Testis (tissue), 3 donors: ENCODE measurements around the gene PSD2. TPM values are rescaled to one million over a fixed set of nuclear protein-coding genes. Genes with fewer than 3 reads are reported as not detected.

ENCODE experiments used
- DNase-seq: peaks from one replicate; pipeline ENCODE4 v3.0.0-alpha.2; 2019
- H3K27ac ChIP-seq, 2 donors: fragments of 200-600 bp; sonication (generic); one replicate each; pipeline ENCODE4 v1.5.1; 2019
- H3K27me3 ChIP-seq: fragments of 200-600 bp; sonication (generic); one replicate; pipeline ENCODE4 v1.5.1; 2019
- H3K36me3 ChIP-seq: fragments of 200-600 bp; sonication (generic); one replicate; pipeline ENCODE4 v1.5.1; 2017; ENCODE audit warnings: low read depth; ENCODE audit errors: missing control alignments
- H3K4me1 ChIP-seq: fragments of 200-600 bp; sonication (generic); one replicate; pipeline ENCODE4 v1.5.1; 2019
- H3K4me3 ChIP-seq, 2 donors: fragments of 200-600 bp; sonication (generic); one replicate each; pipeline ENCODE4 v1.5.1; 2017 to 2019
- H3K9me3 ChIP-seq: fragments of 200-600 bp; sonication (generic); one replicate; pipeline ENCODE4 v1.5.1; 2017
- POLR2A ChIP-seq: fragments of 450-650 bp; IDR thresholded peaks from one replicate; pipeline ENCODE4 v1.6.1; 2017; ENCODE audit warnings: antibody characterized with exemption, mild to moderate bottlenecking, moderate library complexity
- WGBS, 2 donors: methylation state at CpG; one replicate each; pipeline ENCODE4 v1.1.5; 2018; 5-methylcytosine and 5-hydroxymethylcytosine counted together
- intact Hi-C: fragments of 100-400 bp; cut with DNase I; formaldehyde crosslinking; loops from one replicate; pipeline ENCODE4 v1.15.1; 2023; ENCODE audit warnings: low total_unique reads
- polyA plus RNA-seq: library from polyadenylated mRNA; stranded (reverse); fragments of 350-450 nt; fragmentation: Illumina TruSeq; extraction: RNeasy Lipid Tissue Mini Kit (QIAGEN cat#74804); gene quantifications from one replicate; pipeline ENCODE4 v1.2.3, GENCODE V29; 2014; ENCODE audit warnings: low read depth, low replicate concordance; ENCODE audit not compliant: insufficient read depth
- total RNA-seq, 2 donors: library from RNA; depleted of rRNA; stranded (reverse); fragments of >200 nt; gene quantifications; one replicate each; pipeline ENCODE4 v1.2.3, GENCODE V29; 2016
- TF ChIP-seq, protein P1 (sequence below), 3 experiments: fragments of 450-650 bp in 2 of 3; fragments of 200-600 bp in 1 of 3; sonication (generic) in 1 of 3; IDR thresholded peaks; one replicate each; pipeline ENCODE4 v1.5.1; 2016 to 2019; ENCODE audit warnings: antibody characterized with exemption in 3 of 3, mild to moderate bottlenecking in 2 of 3, moderate library complexity in 1 of 3

The PSD2 gene
- total and polyA plus RNA-seq, 3 donors from 2014 or later: 1.6 to 2.0 (median 1.9) TPM

DNA sequence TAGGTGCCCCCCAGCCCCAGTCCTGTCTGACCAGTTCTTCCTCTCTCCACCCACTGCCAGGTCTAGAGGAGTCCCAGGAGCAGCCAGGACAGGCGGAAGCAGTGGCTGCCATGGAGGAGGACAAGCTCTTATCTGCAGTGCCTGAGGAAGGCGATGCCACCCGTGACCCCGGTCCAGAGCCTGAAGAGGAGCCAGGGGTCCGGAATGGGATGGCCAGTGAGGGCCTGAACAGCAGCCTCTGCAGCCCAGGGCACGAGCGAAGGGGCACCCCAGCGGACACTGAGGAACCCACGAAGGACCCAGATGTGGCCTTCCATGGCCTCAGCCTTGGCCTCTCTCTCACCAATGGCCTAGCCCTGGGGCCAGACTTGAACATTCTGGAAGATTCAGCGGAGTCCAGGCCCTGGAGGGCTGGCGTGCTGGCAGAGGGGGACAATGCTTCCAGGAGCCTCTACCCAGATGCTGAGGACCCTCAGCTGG is 13.8 kb downstream of the PSD2 start:
- WGBS, 2 donors: 93 to 100% methylated on average over 3 to 11 of the region's 11 CpGs
- H3K27ac ChIP-seq: no peak overlapping the region
- H3K9me3 ChIP-seq: no peaks in the 10 kb centered on the region
- intact Hi-C loops: no loop called here
- no peaks in the 10 kb centered on the region for H3K27me3 ChIP-seq
- H3K4me1 ChIP-seq: no peaks in the 10 kb centered on the region
- no peaks in the 10 kb centered on the region for H3K36me3 ChIP-seq
- DNase-seq: no peak
- TF ChIP-seq POLR2A: no peak
- TF ChIP-seq, protein P1, sequence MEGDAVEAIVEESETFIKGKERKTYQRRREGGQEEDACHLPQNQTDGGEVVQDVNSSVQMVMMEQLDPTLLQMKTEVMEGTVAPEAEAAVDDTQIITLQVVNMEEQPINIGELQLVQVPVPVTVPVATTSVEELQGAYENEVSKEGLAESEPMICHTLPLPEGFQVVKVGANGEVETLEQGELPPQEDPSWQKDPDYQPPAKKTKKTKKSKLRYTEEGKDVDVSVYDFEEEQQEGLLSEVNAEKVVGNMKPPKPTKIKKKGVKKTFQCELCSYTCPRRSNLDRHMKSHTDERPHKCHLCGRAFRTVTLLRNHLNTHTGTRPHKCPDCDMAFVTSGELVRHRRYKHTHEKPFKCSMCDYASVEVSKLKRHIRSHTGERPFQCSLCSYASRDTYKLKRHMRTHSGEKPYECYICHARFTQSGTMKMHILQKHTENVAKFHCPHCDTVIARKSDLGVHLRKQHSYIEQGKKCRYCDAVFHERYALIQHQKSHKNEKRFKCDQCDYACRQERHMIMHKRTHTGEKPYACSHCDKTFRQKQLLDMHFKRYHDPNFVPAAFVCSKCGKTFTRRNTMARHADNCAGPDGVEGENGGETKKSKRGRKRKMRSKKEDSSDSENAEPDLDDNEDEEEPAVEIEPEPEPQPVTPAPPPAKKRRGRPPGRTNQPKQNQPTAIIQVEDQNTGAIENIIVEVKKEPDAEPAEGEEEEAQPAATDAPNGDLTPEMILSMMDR (IDR thresholded peaks at IDR 0.05): no peak
- no peak overlapping the region for H3K4me3 ChIP-seq

DNA sequence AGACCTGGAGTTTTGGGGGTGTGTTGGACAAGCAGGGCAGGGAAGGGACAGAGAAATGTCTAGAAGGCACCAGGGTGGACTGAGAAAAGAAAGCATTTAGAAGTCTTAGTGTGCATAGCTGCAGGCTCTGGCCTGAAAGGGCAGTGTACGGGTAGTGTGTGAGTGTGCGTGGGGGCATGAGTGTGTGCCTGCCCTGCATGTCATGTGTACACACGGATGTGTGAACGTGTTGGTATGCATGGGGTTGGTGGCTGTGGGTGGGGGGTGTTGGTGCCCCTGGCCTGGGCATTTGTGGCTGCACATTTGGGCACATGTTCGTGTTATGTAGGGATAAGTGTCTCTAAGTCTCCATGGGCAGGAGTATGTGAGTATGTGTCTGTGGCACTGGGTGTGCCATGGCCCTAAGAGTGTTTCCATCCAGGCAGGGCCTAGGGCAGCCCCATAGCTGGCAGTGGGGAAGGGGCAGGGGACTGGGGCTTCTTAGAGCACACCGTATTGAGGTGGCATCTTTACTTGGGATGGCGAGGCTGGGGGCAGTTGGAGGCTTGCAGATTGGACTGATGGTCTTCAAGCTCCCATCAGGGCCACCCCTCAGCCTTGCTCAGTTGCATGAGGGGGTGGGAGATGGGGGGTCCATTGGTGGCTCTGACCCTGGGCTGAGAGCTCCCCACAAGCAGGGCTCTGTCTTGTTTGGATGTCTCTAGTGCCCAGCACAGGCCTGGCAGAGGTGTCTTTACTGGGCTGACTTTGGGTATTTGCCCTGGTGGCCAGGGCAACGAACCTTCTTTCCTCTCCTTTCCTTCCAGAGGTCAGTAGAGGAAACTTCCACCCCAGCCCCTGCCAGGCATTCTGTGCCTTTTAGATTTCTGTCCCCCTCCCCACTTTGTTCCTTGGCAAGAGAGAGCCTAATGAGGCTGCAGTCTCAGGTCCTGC is 15.0 kb downstream of the PSD2 start:
- H3K9me3 ChIP-seq: no peaks in the 10 kb centered on the region

DNA sequence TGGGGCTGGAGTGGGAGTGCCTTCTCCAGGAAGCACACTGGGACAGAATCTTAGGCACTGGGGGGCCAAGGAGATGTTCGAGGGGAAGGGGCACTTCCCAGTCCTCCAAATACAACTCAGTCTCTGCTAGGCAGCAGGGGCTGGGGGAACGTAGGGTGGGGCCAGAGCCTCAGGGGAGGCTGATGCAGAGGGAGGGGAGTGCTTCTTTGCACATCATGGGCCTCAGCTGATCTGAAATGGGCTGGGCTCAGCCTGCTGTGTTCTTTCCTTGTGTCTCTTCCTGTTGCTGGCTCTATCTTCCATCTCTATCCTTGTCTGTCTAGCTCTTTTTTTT is 15.6 kb downstream of the PSD2 start:
- H3K9me3 ChIP-seq: no peaks in the 10 kb centered on the region
- no peak for TF ChIP-seq POLR2A
- TF ChIP-seq, protein P1 (IDR thresholded peaks at IDR 0.05): no peak
- H3K36me3 ChIP-seq: no peaks in the 10 kb centered on the region
- H3K4me3 ChIP-seq: no peak overlapping the region
- WGBS, 2 donors: 59 to 64% methylated on average over 2 of the region's 2 CpGs
- H3K27ac ChIP-seq: no peak overlapping the region
- DNase-seq: no peak
- H3K4me1 ChIP-seq: no peaks in the 10 kb centered on the region
- H3K27me3 ChIP-seq: no peaks in the 10 kb centered on the region
- intact Hi-C loops: no loop called here

More for the DNA sequence above, 15.0 kb downstream of the PSD2 start:
- H3K27me3 ChIP-seq: no peaks in the 10 kb centered on the region
- H3K27ac ChIP-seq: no peak overlapping the region
- DNase-seq: no peak
- no peak overlapping the region for H3K4me3 ChIP-seq
- TF ChIP-seq POLR2A: no peak
- TF ChIP-seq, protein P1 (IDR thresholded peaks at IDR 0.05): no peak
- H3K4me1 ChIP-seq: no peaks in the 10 kb centered on the region
- 85 to 96% methylated on average over 8 of the region's 8 CpGs for WGBS, 2 donors
- intact Hi-C loops: no loop called here
- no peaks in the 10 kb centered on the region for H3K36me3 ChIP-seq

DNA sequence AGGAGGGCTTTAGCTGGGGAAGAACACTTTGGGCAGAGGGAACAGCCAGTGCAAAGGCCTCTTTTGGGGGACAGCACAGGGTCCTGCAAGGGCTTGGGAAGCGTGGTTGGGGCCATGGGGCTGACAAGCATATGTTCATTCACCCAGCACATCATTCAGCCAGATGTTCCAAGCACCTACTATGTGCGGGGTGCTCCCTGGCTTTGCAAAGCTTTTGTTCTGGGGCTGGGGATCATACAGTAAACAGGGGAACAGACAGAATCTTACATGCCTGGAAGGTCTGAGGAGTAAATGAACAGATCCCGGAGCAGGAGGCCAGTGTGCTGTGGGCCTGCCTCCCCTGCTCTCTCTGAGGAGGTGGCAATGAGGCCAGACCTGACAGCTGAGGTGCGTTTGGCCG is 16.7 kb downstream of the PSD2 start:
- Histone ChIP-seq H3K9me3 (no peaks in the 10 kb centered on the region), H3K27me3 (no peaks in the 10 kb centered on the region), H3K36me3 (no peaks in the 10 kb centered on the region), H3K4me1 (no peaks in the 10 kb centered on the region), H3K4me3 (no peak overlapping the region), H3K27ac (no peak overlapping the region)
- TF ChIP-seq, protein P1 (IDR thresholded peaks at IDR 0.05): no peak
- TF ChIP-seq POLR2A: no peak
- intact Hi-C loops: no loop called here
- WGBS, 2 donors: 86 to 87% methylated on average over 5 of the region's 5 CpGs
- no peak for DNase-seq
